Measurements from ENCODE around the gene KRT85. TPM values are rescaled to one million over a fixed set of nuclear protein-coding genes. Genes with fewer than 3 reads are reported as not detected.
A peak's percentile ranks its signal among the peaks of the same experiment; 100 is the strongest.

Gene KRT85
- total and polyA plus RNA-seq, 4 donors, result not detected

- Histone ChIP-seq H3K36me3 (ENCODE audit: control insufficient read depth in 4 of 4, insufficient read depth in 4 of 4, low read length in 4 of 4) (no peaks in the 10 kb centered on the region), H3K9ac (ENCODE audit: insufficient read depth in 1 of 2, low read length in 2 of 2) (no peak overlapping the region), H3K27ac (ENCODE audit: low read depth in 1 of 2, low read length in 1 of 2) (no peak overlapping the region), H3K4me3 (no peak overlapping the region), H3K9me3 (ENCODE audit: control insufficient read depth in 4 of 4, insufficient read depth in 3 of 4, low read length in 3 of 4) (peaks cover 0 to 2% (median 0%) of the 10 kb centered on the region in 4 donors), H3K4me1 (ENCODE audit: control insufficient read depth in 5 of 5, insufficient read depth in 5 of 5, low read length in 5 of 5) (peaks cover 0 to 13% (median 0%) of the 10 kb centered on the region in 5 donors), H3K27me3 (ENCODE audit: control insufficient read depth in 3 of 3, insufficient read depth in 3 of 3, low read length in 2 of 3) (no peaks in the 10 kb centered on the region)
- ATAC-seq (ENCODE audit: insufficient read depth, low FRiP score), result no peak
- WGBS, 2 donors, result 76 to 83% methylated on average over 6 of the region's 6 CpGs
- no peak for TF ChIP-seq CTCF (IDR thresholded peaks at IDR 0.05; ENCODE audit: control extremely low read depth, extremely low read depth)
- DNase-seq, result no peak
Measured at GRCh38 chr12:52349196-52349595, 18.1 kb downstream of the KRT85 start.

GRCh38 chr12:52347551-52348510, 19.4 kb downstream of the KRT85 start:
- Histone ChIP-seq H3K27ac (ENCODE audit: low read depth in 1 of 2, low read length in 1 of 2) (no peak overlapping the region), H3K9me3 (ENCODE audit: control insufficient read depth in 4 of 4, insufficient read depth in 3 of 4, low read length in 3 of 4) (peaks cover 0 to 4% (median 2%) of the 10 kb centered on the region in 4 donors), H3K4me3 (no peak overlapping the region), H3K9ac (ENCODE audit: insufficient read depth in 1 of 2, low read length in 2 of 2) (no peak overlapping the region), H3K27me3 (ENCODE audit: control insufficient read depth in 3 of 3, insufficient read depth in 3 of 3, low read length in 2 of 3) (no peaks in the 10 kb centered on the region), H3K36me3 (ENCODE audit: control insufficient read depth in 4 of 4, insufficient read depth in 4 of 4, low read length in 4 of 4) (no peaks in the 10 kb centered on the region), H3K4me1 (ENCODE audit: control insufficient read depth in 5 of 5, insufficient read depth in 5 of 5, low read length in 5 of 5) (peaks cover 0 to 13% (median 0%) of the 10 kb centered on the region in 5 donors)
- ATAC-seq (ENCODE audit: insufficient read depth, low FRiP score) (no peak), DNase-seq (peak in 1 of 3 donors; percentile 35)
- 75 to 79% methylated on average over 16 of the region's 16 CpGs for WGBS, 2 donors
- TF ChIP-seq CTCF (IDR thresholded peaks at IDR 0.05; ENCODE audit: control extremely low read depth, extremely low read depth), result no peak

- Histone ChIP-seq H3K4me3 (no peak overlapping the region), H3K27ac (ENCODE audit: low read depth in 1 of 2, low read length in 1 of 2) (no peak overlapping the region), H3K9me3 (ENCODE audit: control insufficient read depth in 4 of 4, insufficient read depth in 3 of 4, low read length in 3 of 4) (peaks cover 0 to 4% (median 2%) of the 10 kb centered on the region in 4 donors), H3K27me3 (ENCODE audit: control insufficient read depth in 3 of 3, insufficient read depth in 3 of 3, low read length in 2 of 3) (no peaks in the 10 kb centered on the region), H3K4me1 (ENCODE audit: control insufficient read depth in 5 of 5, insufficient read depth in 5 of 5, low read length in 5 of 5) (peaks cover 0 to 13% (median 0%) of the 10 kb centered on the region in 5 donors), H3K9ac (ENCODE audit: insufficient read depth in 1 of 2, low read length in 2 of 2) (no peak overlapping the region), H3K36me3 (ENCODE audit: control insufficient read depth in 4 of 4, insufficient read depth in 4 of 4, low read length in 4 of 4) (no peaks in the 10 kb centered on the region)
- no peak for TF ChIP-seq CTCF (IDR thresholded peaks at IDR 0.05; ENCODE audit: control extremely low read depth, extremely low read depth)
- WGBS, 2 donors, result 77 to 81% methylated on average over 9 of the region's 9 CpGs
- no peak for DNase-seq
- ATAC-seq (ENCODE audit: insufficient read depth, low FRiP score), result no peak
Measured at GRCh38 chr12:52347016-52347415, 20.3 kb downstream of the KRT85 start.

All from lung (tissue), 12 donors.